GM12891 (cell line): ENCODE data around the gene TNS1.

Experiments used
- DNase-seq: peaks from one replicate; pipeline ENCODE4 v3.0.0; 2011; ENCODE audit warnings: low spot score; ENCODE audit not compliant: insufficient read length
- FAIRE-seq: peaks from 2 replicates; lab custom pipeline; 2011; peaks lifted over from hg19 to GRCh38; lab: Jason Lieb, UNC
- PAX5 ChIP-seq: IDR thresholded peaks from 2 replicates; pipeline ENCODE4 v1.6.1; 2011; ENCODE audit warnings: low read length, moderate library complexity, mild to moderate bottlenecking; ENCODE audit not compliant: insufficient read depth, severe bottlenecking
- POLR2A ChIP-seq: IDR thresholded peaks from 2 replicates; pipeline ENCODE4 v1.6.1; 2011; ENCODE audit warnings: low read depth, low read length, control low read depth
- POLR2AphosphoS5 ChIP-seq: IDR thresholded peaks from 2 replicates; pipeline ENCODE4 v1.6.1; 2011; ENCODE audit warnings: low read depth, low read length, control low read depth
- POU2F2 ChIP-seq: IDR thresholded peaks from 2 replicates; pipeline ENCODE4 v1.6.1; 2011; ENCODE audit warnings: low read depth, mild to moderate bottlenecking, control low read depth, low read length, moderate library complexity
- SPI1 ChIP-seq: IDR thresholded peaks from 2 replicates; pipeline ENCODE4 v1.6.1; 2011; ENCODE audit warnings: low read depth, low read length, control low read depth
- TAF1 ChIP-seq: IDR thresholded peaks from 2 replicates; pipeline ENCODE4 v1.6.1; 2011; ENCODE audit warnings: low read depth, low read length, control low read depth

The TNS1 gene

DNA sequence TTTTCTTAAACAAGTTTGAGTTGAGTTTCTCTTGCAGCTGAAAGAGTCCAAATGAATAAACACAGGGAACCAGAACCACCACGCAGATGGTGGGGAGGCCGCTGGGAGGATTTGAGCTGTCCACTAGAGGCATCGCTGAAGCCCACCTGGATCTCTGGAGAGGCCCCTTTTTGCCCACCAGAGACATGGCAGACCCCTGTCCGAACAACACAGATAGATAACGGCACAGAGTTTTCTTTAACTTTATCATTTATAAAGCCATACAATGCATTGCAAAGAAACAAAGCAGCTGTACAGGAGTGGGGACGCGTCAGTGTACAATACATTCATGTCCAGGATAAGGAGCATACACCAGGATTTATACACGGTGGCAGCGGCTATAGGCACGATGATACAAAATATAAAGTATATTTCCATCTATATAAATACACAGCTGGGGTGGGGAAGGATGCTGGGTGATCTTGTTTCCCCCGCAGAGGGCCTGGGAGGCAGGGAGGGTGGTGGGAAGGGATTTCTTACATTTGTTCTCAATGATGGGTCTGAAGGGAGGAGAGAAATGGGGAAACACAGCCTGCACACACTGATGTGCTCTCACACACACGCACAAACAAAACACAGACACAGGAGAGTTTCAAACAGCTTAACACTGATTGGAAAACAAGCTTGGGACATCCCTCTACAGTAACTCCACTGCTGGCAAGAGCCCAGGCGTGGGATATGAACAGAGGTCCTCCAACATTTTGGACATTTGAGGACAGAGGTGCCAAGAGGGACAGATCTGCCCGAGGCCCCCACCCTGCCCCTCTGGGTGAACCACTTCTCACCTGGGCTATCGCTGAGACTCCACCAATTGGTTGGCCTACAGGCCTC lies 203.0 kb downstream of the TNS1 start:
- DNase-seq = no peak
- TF ChIP-seq POLR2A (no peak), POLR2AphosphoS5 (no peak), SPI1 (no peak), POU2F2 (no peak), TAF1 (no peak), PAX5 (no peak)
- FAIRE-seq = no peak

GRCh38 chr2:217798743-217799562 lies 203.8 kb downstream of the TNS1 start:
- DNase-seq (peak; percentile 59), FAIRE-seq (peak; percentile 87)
- TF ChIP-seq POU2F2 = no peak
- TF ChIP-seq SPI1 = peak; percentile 96
- no peak for TF ChIP-seq POLR2AphosphoS5
- TF ChIP-seq TAF1 = no peak

GRCh38 chr2:217798191-217798590 lies 204.6 kb downstream of the TNS1 start:
- FAIRE-seq (no peak), DNase-seq (no peak)
- TF ChIP-seq TAF1 (no peak), PAX5 (no peak), POLR2AphosphoS5 (no peak), POLR2A (no peak), SPI1 (no peak), POU2F2 (no peak)

DNA sequence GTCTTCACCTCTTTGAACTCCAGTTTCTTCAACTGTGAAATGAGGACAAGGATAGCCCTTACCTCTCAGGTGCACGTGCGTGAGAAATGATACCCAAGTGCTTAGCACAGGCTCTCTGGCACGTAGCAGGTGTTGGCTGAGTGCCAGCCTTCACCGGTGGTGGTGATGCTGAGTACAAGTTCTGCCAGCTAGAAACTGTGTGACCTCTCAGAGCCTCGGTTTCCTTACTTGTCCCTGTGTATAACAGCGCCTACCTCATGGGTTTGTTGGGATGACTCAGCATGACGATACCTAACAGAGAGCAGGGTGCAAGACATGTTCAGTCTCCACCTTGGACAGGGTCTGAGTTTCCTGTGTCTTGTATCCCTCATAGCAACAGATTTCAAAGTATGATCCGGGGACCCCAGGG lies 205.1 kb downstream of the TNS1 start:
- TF ChIP-seq POU2F2 (no peak), SPI1 (no peak), PAX5 (no peak), POLR2AphosphoS5 (no peak), POLR2A (no peak), TAF1 (no peak)
- FAIRE-seq = no peak
- DNase-seq = no peak

- TF ChIP-seq TAF1 (no peak), SPI1 (no peak), POLR2A (no peak), POU2F2 (no peak), PAX5 (no peak), POLR2AphosphoS5 (no peak)
- FAIRE-seq (peak; percentile 26), DNase-seq (no peak)
Measured at GRCh38 chr2:217797165-217797564, 205.6 kb downstream of the TNS1 start.

DNA sequence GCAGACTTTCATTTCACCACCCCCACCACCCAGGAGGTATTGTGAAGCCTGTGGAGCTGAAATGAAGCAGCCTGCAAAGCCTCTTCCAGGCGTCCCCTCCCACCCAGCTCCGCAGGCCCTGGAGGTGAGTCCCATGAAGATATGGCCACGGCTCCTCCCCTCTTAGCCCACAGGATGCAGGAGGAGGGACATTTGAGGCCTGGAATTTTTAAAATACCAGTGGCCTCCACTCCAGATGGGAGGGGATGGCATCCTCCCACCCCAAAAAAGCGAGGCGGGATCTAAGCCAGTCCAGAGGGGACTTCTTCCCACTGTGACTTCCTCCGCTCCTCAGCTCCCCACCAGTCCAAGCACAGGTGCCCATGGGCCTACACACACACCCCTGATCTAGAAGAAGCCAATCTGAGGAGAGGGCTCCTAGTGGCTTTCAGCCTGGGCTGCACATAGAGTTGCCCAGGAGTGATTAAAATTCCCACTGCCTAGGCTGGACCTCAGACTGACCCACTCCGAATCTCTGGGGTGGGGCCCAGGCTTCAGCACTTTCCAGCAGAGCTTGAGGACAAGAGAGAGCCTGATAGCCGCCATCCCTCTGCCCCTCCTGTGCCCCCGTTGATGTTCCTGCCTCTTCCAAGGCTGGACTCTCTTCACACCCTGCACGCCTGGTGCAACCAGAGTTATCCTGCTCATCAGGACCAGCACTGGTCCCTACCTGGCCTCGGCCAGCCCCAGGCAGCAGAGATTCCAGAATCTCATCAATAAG lies 206.9 kb downstream of the TNS1 start:
- FAIRE-seq = no peak
- DNase-seq = no peak
- TF ChIP-seq POLR2AphosphoS5 = no peak
- no peak for TF ChIP-seq PAX5
- no peak for TF ChIP-seq POU2F2
- TF ChIP-seq POLR2A = no peak
- TF ChIP-seq TAF1 = no peak
- TF ChIP-seq SPI1 = no peak

GRCh38 chr2:217795067-217795466 lies 207.7 kb downstream of the TNS1 start:
- TF ChIP-seq POLR2AphosphoS5 = no peak
- no peak for TF ChIP-seq POU2F2
- TF ChIP-seq POLR2A = no peak
- TF ChIP-seq PAX5 = no peak
- no peak for TF ChIP-seq SPI1
- no peak for DNase-seq
- peak; percentile 59 for FAIRE-seq

- TF ChIP-seq PAX5 (no peak), SPI1 (no peak)
- DNase-seq = no peak
- FAIRE-seq = no peak
Measured at GRCh38 chr2:217794133-217794986, 208.4 kb downstream of the TNS1 start.
